ENCODE results near the gene EEF1AKMT2.

DNA sequence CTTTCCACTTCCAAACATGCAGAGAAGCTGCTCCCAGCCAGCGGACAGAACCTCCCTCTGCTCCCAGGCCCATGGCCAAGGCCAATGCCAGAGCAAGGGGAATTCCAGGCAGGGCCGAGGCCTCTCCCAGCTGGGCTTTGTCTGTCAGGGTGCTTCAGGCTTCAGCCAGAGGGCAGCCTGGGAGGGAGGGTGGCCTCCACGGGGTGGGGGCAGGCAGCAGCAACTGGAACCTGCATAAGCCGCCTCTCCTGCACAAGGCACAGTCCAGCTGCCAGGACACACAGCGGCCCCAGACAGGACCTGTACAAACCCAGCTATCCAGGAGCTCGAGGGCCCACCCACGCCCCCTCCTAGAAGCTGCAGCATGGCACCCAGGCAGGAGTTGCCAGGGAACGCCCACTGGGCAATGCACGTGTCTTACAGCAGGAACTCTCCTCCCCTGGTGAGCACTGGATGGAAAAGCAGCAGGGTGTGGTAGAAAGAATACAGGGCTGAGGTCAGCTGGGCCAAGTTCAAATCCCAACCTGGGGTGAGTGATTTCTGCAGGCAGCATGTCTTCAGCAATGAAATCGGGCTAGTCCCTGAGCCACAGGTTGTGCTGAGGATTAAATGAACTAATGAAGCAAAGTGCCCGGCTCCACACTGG, 55.1 kb downstream of the EEF1AKMT2 start:
- TF ChIP-seq, protein P1, sequence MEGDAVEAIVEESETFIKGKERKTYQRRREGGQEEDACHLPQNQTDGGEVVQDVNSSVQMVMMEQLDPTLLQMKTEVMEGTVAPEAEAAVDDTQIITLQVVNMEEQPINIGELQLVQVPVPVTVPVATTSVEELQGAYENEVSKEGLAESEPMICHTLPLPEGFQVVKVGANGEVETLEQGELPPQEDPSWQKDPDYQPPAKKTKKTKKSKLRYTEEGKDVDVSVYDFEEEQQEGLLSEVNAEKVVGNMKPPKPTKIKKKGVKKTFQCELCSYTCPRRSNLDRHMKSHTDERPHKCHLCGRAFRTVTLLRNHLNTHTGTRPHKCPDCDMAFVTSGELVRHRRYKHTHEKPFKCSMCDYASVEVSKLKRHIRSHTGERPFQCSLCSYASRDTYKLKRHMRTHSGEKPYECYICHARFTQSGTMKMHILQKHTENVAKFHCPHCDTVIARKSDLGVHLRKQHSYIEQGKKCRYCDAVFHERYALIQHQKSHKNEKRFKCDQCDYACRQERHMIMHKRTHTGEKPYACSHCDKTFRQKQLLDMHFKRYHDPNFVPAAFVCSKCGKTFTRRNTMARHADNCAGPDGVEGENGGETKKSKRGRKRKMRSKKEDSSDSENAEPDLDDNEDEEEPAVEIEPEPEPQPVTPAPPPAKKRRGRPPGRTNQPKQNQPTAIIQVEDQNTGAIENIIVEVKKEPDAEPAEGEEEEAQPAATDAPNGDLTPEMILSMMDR (IDR thresholded peaks at IDR 0.05; ENCODE audit: insufficient read depth, low read depth, low read length), result no peak
- TF ChIP-seq EZH2 (IDR thresholded peaks at IDR 0.05; ENCODE audit: insufficient read depth, low read length), result no peak
